ENCODE results near the gene GKN2.
"Not testable (repeated sequence)": the region's sequence is repeated elsewhere in the genome, so short reads cannot be mapped to it uniquely, and the experiment has no call there.

GKN2 gene

DNA sequence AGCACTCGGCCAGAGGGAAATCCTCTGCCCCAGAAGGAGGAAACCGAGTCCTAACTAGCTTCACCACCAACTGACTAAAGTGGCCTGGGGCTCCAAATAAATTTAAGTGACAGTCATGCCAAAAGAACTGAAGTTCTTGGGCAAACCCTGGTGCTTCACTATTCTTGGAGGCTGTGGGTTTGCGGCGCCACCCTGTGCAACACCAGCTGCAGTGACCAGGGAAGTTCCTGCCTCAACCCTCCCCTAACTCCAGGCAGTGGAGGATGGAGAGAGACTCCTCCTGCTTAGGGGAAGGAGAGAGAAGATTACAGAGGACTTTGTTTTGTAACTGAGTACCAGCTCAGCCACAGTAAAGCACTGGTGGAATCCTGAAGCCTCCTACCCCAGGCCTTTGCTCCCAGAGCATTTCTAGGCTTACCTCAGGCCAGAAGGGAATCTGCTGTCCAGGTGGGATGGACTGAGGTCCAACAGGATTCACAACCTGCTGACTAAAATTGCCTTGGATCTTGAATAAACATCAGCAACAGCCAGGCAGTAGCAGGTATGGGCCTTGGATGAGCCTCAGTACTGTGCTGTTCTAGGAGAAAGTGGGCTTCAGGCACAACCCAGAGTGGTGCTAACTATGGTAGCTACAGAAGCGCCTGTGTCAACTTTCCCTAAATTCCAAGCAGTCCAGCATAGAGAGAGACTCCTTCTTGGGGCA is 52.0 kb downstream of the GKN2 start:
- FAIRE-seq (no peak), DNase-seq (ENCODE audit: insufficient read length, low spot score) (no peak)

GRCh38 chr2:68895981-68896380 is 56.7 kb downstream of the GKN2 start:
- FAIRE-seq; DNase-seq (ENCODE audit: insufficient read length, low spot score): not testable (repeated sequence)

Measured in HTR-8/SVneo (cell line).